GM19023 (cell line): ENCODE measurements around the gene LKAAEAR1.
"Not testable (repeated sequence)": the region's sequence is repeated elsewhere in the genome, so short reads cannot be mapped to it uniquely, and the experiment has no call there.

Experiments used
- ATAC-seq: cut with Tn5 transposase; IDR thresholded peaks from one replicate; pipeline ENCODE4 v1.9.1; 2021; ENCODE audit warnings: mild to moderate bottlenecking, moderate library complexity; ENCODE audit not compliant: unreplicated experiment

Gene LKAAEAR1

DNA sequence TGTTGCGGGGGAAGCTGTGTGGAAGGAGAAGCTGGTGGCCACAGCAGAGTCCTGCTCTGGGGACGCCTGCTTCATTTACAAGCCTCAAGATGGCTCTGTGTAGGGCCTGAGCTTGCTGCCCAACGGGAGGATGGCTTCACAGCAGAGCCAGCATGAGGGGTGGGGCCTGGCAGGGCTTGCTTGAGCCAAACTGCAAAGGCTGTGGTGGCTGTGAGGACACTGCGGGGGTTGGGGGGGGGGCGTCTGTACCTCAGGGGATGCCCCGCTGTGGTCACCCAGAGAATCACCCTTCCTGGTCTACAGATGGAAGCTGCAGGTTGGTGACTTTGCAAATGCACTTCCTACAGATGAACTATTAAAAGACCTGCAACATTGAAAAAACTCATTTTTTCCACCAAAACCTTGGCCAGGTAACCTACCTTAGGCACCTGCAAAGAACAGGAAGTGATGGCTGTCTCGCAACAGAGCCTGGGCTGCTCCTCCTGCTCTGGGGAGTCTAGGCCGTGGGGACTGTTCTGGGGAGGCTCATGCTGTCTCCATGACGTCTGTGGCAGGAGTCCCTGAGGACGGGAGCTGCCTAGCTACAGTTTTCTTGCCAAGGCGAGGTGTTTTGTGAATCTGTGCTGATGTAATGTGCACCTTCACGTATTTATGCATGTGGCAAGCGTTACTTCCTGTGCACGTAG, 15.8 kb upstream of the LKAAEAR1 start:
- no peak for ATAC-seq

DNA sequence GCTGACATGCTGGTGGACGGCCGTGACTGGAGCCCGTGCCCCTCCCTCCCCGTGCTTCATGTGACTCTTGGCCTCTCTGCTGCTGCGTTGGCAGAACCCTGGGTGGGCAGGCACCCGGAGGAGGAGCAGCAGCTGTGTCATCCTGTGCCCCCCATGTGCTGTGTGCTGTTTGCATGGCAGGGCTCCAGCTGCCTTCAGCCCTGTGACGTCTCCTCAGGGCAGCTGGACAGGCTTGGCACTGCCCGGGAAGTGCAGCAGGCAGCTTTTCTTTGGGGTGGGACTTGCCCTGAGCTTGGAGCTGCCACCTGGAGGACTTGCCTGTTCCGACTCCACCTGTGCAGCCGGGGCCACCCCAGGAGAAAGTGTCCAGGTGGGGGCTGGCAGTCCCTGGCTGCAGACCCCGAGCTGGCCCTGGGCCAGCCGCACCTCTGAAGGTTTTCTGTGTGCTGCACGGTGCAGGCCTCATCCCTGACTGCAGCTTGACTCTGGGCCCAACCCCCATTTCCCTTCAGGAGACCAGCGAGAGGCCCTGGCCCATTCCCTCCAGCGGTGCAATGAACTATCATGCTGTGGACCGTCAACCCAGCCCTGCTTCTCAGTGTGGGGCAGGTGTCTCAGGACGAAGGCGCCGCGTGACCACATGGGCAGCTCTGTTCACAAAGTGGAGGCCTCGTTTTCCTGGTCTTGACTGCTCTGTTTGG, 15.0 kb upstream of the LKAAEAR1 start:
- ATAC-seq: no peak

DNA sequence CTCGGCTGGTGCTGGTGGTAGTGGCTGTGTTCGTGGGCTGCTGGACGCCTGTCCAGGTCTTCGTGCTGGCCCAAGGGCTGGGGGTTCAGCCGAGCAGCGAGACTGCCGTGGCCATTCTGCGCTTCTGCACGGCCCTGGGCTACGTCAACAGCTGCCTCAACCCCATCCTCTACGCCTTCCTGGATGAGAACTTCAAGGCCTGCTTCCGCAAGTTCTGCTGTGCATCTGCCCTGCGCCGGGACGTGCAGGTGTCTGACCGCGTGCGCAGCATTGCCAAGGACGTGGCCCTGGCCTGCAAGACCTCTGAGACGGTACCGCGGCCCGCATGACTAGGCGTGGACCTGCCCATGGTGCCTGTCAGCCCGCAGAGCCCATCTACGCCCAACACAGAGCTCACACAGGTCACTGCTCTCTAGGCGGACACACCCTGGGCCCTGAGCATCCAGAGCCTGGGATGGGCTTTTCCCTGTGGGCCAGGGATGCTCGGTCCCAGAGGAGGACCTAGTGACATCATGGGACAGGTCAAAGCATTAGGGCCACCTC, 14.3 kb upstream of the LKAAEAR1 start:
- no peak for ATAC-seq

DNA sequence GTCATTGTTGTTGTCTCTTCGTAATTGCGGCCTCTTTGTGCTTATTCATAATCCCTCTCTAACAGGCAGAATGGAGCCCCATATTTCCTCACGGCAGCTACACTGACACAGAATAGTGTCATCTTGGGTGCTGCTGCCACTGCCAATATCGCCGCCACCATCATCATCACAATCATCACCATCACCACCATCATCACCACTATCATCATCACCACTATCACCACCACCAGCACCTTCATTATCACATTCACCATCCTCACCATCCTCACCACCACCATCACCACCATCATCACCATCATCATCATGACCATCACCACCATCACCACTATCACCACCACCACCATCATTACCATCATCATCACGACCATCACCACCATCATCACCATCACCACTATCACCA, 12.3 kb upstream of the LKAAEAR1 start:
- ATAC-seq: no peak

DNA sequence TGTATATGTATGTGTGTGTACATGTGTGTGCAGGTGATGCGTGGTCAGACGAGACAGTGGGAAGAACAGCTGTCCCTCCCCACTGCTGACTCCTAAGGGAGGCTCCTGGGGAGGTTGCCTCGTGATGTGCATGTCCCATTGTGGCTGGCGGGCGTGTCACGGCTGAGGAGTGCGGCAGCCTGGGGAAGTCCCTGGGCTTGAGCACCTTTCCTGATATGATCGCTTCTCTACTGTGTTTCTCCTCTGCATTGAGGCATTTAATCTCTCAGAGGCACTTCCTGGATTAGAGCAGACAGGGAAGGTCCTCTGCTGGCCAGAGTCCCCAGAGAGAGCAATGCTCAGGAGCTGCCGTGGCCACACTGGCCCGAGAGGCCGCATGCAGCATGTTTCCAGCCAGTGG, 11.7 kb upstream of the LKAAEAR1 start:
- ATAC-seq: no peak

DNA sequence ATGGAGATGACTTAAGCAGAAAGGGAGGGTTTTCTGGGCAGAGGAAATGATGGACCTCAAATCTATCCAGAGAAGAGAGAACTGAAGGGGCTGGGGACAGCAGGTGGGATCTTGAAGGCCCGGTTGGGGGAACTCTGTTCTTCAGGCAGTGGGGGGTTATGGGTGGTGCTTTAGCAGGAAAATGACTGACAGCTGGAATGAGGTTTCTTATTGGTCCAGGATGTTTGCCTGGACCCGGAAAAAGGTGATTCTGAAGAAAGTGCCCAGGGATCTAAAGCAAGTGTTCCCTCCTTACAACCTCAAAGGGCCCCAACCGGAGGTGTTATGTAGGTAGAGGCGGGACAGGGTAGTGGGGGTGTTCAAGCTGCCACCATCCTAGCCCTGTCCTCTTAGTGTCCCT, 11.3 kb upstream of the LKAAEAR1 start:
- no peak for ATAC-seq

DNA sequence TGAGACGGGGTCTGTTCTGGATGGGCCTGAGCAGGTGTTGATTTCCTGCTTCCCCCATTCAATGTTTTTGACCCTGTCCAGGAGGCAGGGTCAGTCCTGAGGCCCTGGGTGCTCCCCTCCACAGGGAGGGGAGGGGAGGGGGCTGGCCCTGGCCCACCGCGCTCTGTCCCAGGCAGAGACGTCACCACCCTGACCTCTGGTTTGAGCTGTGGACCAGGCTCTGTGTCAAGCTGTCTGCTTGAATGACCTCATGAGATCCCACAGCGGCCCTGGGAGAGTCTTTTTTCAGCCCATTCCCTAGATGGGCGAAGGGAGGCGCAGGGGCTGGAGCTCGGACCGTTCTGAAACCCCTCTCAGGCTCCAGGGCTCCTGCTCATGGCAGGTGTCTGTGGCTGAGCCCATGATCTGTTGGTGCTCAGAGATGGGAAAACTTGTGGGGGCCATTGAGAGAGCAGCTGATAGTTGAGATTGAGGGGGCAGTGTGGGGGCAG, 8.9 kb upstream of the LKAAEAR1 start:
- no peak for ATAC-seq

DNA sequence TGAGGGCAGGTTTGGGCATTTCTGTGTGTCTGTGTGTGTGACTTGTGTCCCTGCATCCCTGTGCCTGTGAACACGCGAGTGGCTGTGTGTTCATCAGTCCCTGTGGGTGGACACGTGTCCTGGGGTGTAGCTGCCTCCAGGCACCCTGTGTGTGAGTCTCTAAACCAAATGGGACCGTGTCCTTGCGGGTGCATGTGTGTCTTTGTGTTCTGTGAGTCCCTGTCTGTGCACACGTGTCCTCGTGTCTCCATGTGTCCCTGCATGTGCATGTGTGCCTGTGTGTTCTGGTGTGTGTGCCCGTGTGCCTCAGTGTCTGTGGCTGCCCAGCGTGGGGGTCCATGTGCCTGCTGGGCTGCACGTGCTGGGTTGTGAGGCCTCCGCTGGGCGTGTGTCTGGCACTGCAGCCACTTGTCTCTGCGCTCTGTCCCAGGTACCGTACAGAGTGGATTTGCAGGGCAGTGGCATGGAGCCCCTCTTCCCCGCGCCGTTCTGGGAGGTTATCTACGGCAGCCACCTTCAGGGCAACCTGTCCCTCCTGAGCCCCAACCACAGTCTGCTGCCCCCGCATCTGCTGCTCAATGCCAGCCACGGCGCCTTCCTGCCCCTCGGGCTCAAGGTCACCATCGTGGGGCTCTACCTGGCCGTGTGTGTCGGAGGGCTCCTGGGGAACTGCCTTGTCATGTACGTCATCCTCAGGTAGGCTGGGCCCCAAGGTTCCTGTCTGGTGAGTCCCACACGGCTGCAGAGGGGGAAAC, 8.2 kb upstream of the LKAAEAR1 start:
- ATAC-seq: no peak

DNA sequence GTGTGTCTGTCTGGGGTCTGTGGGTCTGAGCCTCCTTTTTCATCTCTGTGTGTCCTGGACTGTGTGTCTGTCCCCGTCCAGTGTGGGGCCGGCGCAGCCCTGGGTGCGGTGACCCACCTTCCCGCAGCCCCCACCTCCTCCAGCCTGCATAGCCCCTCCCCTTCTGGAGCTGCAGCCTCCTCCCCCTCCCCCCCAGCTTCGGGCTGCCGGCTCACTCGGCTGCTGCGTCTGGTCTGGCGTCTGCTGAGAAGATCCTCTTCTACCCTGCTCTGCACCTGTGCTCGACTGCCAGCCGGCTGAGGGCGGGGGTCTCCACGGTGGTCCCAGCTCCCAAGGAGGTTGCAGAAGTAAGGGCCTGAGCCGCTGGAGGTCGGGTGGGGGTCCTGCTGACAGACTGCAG, 7.6 kb upstream of the LKAAEAR1 start:
- ATAC-seq: no peak

DNA sequence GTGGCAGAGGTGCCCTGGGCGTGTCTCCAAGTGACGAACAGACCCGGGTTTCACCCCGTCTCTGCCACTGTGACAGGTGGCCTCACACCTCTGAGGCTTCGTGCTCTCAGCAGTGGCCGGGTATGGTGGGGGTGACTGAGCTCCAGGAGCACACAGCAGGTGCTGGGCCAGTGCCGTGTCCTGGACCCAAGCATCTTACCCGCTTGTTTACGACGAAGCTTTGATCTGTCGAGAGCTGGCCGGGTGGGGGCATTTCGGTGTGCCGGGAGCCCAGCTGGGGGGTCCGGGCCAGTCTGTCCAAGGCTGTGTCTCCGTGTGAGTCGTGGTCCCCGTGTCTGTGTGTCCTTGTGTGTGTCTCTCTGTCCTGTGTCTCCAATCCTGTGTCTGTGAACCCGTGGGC, 7.1 kb upstream of the LKAAEAR1 start:
- ATAC-seq: no peak

DNA sequence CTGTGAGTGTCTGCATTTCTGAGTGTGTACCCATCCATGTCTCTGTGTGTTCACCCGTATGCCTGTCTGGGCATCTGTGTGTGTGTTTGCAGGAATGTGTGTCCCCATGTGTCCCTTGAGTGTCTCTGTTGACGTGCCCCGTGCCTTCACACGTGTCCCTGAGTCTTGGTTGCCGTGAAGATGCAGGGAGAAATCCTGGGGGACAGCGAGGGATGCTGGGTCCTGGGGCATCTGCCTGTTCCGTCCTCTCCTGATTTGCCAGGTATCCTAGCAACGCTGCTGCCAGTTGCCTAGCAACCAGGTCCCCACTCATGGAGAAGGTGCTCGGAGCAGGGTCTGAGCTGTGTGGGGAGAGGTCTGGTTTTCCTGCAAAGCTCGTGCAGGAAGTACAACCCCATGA, 6.0 kb upstream of the LKAAEAR1 start:
- ATAC-seq: no peak

DNA sequence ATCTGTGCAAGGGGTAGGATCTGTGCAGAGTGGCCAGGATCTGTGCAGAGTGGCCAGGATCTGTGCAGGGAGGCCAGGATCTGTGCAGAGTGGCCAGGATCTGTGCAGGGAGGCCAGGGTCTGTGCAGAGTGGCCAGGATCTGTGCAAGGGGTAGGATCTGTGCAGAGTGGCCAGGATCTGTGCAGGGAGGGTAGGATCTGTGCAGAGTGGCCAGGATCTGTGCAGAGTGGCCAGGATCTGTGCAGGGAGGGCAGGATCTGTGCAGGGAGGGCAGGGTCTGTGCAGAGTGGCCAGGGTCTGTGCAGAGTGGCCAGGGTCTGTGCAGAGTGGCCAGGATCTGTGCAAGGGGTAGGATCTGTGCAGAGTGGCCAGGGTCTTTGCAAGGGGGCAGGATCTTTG, 4.4 kb upstream of the LKAAEAR1 start:
- not testable (repeated sequence) for ATAC-seq

DNA sequence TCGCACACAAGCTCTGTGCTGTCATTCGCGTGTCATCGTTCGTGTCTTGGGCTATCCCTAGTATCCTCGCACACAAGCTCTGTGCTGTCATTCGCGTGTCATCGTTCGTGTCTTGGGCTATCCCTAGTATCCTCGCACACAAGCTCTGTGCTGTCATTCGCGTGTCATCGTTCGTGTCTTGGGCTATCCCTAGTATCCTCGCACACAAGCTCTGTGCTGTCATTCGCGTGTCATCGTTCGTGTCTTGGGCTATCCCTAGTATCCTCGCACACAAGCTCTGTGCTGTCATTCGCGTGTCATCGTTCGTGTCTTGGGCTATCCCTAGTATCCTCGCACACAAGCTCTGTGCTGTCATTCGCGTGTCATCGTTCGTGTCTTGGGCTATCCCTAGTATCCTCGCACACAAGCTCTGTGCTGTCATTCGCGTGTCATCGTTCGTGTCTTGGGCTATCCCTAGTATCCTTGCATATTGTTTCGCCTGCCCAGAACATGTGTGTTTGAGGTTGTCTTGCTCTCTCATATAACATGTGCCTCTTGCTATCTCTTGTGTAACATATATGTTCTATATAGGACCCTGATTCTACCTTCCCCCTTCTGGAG, 3.1 kb upstream of the LKAAEAR1 start:
- not testable (repeated sequence) for ATAC-seq

DNA sequence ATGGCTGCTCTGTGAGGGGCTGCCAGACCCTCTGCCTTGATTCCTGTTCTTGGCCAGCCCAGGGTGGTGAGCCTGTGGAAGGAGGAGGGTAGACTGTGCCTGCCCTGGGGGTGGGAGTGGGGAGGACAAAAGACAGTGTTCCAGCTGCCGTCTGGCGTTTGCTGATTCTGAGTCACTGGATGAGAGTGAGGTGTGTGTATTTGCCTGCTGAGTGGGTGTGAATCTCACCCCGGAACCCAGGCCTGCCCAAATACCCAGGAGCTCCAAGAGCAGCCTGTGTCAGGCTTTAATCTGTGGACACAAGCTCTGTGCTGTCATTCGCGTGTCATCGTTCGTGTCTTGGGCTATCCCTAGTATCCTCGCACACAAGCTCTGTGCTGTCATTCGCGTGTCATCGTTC, 2.6 kb upstream of the LKAAEAR1 start:
- ATAC-seq: no peak

DNA sequence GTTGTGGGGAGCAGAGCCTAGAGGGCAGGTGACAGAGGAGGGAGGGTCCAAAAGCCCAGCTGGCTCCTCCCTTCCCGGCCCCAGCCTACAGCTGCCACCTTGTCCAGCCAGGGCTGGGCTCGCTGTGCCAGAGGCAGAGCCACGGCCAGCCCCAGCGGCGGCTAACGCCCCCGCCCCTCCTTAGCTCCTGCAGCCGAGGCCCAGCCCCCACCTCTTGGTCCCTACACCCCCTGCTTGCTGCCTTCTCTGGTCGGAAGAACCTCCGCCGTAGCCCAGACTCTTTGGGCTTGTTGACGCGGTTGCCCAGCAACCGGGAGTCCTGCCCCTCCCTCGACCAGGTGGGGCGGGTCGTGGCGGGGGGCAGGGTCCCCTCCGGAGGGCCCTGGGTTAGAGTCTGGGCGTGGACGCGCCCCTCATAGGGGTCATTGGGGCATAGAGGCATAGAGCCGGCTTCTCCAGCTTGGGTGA, 521 bp upstream of the LKAAEAR1 start:
- ATAC-seq: no peak

DNA sequence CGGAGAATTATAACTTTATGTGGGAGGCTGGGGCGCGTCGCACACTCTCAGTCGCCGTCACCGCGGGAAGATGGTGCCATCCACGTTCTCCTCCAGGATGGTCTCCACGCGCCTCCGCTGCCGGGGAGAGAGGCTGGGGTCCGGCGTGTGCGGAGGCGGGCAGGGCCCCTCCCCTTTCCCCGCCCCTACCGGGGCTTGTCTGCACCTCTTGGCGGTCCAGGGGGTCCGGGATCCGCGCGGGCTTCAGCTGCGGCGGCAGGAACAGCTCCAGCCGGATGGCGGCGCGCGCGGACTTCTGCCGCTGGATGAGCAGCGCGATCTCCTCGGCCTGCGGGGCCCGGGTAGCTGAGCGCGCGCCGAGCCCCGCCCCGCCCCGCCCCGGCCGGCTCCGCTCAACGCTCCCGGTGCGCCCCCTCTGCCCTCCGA, 807 bp downstream of the LKAAEAR1 start:
- no peak for ATAC-seq

DNA sequence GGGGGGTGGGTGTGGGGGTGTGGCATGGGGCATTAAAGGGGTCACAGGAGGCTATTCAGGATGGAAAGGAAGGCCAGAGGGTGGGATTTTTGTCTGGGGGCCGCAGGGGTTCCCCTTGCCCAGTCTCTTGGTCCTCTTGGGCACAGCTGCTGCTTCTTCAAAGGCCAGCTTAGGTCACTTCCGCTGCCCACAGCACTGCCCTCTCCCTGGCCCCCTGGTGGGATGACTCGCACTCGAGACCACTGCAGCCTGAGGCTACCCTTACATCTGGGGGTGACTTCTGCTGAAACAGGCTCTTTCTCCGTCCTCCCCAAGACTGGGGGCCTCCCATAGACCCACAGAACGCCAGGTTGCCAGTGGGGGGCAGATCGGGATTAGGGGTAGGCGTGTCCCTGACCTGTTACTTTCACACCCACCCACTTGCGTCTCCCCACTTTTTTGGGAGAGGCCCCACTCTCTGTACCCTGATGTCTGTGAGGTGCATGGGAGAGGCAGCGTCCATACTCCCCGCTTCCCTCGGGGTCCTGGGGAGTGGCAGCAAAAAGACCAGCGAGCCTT, 1.3 kb downstream of the LKAAEAR1 start:
- no peak for ATAC-seq

DNA sequence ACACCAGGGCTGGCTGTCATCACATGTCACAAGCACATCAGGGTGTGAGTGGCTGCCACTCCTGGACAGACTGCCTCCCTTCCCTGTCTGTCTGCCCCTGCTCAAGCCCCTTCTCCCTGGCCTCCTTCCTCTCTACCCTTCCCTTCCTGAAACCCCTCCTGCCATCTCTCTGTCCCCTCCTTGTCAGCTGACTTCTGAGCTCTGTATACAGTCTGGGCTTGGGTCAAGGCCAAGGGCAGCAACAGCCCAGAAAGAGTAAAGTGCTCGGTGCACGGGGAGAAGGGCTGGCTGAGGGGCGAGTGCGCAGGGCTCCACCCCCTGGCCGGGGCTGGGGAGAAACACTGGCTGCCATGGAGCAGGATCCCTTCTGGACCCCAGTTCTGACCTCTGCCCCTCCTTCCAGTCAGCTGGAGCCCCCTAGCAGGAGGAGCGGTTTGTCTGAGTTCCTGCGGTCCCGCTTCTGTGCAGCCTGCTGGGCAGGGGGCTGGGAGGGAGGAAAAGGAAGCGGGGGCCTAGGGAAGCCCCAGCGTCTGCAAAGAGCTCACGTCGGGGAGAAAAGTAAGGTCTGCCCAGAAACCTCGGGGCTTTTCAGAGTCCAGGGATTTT, 2.0 kb downstream of the LKAAEAR1 start:
- no peak for ATAC-seq

DNA sequence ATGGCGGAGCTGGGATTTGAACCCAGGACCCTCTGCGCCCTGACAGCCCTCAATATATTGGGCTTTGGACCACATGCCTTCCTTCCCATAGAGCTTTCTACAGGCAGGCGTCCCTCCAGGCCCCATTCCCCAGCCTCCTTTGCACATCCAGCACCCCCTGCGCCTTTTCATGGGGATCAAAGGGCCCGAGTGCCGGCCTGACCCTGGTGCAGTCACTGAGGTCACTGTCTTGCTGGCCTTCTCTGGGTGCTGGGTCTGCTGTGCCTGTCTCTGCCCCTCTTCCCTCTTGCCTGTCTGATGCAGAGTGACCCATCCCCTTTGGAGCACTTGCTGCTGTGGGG, 2.6 kb downstream of the LKAAEAR1 start:
- no peak for ATAC-seq

DNA sequence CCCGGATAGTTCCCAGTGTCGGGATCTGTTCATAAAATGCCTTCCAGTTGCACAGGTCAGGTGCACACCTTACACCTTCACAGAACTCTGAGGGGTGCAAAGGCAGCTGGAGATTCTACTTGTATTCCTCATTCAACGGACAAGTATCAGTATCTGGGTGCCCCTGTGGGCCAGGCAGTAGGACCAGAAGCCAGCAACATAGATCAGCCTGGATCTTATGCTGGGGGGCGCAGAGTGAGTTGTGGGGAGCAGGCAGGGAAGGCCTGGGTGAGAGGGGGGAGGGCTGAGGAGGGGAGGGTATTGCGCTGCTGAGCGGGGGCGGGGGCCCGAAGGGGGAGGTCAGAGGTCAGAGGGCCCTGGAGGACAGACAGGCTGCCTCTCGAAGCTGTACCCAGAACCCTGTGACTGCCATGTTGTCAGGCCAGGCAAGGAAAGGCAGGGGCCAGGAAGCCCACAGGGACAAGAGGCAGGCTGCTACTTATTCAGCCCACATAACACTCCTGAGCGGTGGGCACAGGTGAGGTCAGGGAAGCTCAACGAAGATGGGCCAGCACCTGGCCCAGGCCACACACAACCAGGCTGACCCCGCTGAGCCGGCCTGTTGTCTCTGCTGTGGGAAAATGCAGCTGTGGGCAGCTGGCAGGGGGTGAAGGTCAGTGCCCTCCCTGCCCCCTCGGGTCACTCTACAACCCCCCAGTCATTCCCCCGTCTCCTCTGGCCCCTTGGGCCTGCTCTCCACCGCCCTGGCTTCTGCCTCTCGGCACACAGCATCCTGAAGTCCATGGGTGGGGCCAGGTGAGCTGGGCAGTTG, 3.2 kb downstream of the LKAAEAR1 start:
- ATAC-seq: no peak
